GM18520 (cell line): ENCODE measurements around the gene FOXM1.
"Not testable (repeated sequence)": the region's sequence is repeated elsewhere in the genome, so short reads cannot be mapped to it uniquely, and the experiment has no call there.

Experiments
- ATAC-seq: cut with Tn5 transposase; IDR thresholded peaks from one replicate; pipeline ENCODE4 v1.9.1; 2021; ENCODE audit not compliant: unreplicated experiment

Gene FOXM1

DNA sequence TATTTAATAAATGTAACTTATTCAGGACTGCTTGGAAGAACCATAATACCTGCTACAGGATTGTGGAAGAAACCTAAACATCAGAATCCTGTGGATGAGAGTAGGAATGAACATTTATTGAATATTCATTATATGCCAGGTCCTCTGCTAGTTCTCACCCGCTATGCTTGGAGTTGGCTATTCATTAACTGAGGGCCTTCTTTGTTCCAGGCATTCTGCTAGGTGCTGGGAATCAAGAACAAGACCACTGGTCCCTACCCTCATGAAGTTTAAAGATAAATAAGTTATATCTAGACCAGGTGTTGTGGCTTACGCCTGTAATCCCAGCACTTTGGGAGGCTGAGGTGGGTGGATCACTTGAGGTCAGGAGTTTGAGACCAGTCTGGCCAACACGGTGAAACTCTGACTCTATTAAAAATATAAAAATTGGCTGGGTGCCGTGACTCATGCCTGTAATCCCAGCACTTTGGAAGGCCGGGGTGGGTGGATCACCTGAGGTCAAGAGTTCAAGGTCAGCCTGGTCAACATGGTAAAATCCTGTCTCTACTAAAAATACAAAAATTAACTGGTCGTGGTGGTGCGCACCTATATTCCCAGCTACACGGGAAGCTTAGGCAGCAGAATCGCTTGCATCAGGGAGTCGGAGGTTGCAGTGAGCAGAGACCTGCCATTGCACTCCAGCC is 9.9 kb upstream of the FOXM1 start:
- ATAC-seq: no peak

DNA sequence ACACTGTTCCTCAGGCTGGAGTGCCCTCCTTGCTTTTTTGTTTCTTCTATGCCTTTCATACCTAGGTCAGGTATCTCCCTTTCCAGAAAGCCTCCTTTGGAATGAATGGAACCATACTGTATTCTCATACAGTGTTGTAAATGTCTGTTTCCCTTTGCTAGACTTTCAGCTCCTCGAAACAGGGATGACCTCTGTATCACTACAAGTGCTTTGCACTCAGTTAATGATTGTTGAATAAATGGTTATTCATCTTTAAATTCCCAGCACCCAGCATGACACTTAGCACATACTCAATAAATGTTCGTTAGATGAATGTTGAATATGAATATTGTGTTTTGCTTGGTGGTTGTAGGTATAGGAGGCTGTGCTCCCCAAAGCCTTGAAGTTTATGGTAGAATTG is 7.8 kb upstream of the FOXM1 start:
- no peak for ATAC-seq

DNA sequence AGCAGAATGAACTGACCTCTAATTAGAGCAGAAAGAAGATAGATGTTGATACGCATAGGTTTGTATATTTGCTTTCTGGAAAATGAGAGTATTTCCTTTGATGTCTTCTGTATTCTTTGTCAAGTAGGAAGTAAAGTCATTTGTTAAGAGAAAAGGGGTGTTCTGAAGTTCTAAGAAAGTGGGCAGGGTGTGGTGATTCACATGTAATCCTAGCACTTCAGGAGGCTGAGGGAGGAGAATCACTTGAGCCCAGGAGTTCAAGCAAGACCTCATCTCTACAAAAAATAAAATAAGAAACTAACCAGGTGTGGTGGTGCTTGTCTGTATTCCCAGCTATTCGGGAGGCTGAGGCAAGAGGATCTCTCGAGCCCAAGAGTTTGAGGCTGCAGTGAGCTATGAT is 2.9 kb upstream of the FOXM1 start:
- ATAC-seq: no peak

DNA sequence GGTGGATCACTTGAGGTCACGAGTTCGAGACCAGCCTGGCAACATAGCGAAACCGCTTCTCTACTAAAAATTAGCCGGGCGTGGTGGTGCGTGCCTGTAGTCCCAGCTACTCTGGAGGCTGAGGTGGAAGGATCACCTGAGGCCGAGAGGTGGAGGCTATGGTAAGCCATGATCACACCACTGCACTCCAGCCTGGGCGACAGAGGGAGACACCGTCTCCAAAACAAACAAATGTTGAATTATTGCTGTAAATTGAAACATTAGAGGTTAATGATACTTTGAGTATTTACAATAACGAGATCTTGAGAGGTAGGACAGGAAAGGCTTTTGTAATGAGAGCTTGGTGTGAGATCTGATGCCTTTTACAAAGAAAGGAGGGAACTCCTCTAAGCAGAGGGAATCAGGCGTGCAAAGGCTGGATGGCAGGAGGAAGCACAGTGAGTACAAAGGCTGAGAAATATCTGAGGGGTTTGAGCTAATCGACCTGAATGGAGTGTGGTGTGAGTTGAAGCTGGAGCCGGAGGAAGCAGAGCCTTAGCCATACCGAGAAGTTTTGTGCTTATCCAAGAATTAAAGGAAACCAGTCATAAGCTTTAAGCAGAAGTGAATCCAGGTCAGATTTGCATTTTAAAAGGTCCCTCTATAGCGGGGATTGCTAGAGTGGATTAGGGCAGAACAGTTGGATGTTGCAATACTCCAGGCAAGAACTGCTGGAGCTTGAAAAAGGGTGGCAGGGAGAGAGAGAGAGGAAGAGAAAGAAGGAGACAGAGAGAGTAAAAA is 1.2 kb upstream of the FOXM1 start:
- no peak for ATAC-seq

DNA sequence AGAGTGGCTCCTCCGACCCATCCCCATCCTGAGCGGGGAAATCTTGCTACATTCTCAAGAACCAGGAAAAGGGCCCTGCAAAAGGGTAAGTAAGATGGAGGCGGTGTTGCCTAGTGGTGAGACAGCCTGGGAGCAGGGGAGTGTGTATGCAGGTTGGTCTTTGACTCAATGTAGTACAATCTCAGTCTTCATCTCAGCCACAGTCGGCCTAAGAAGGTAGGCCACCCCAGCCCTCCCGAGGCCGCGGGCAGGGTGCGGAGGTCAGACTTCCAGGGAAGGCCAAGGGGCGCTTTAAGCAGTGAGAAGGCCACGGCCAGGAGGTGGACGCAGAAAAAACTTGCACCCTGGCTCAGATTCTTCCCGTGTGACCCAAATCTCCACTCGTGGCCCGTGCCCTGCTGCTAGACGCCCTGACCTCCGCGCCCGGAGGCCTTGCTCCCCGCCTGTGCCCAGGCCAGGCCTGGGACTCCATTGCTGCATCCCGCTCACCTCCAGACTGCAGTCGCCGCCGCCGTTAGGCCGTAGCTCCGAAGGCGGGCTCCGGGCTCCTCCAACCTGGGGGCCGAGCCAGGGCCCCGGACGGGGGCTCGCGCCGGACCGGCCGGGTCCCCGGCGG is 435 bp downstream of the FOXM1 start:
- ATAC-seq: no peak

DNA sequence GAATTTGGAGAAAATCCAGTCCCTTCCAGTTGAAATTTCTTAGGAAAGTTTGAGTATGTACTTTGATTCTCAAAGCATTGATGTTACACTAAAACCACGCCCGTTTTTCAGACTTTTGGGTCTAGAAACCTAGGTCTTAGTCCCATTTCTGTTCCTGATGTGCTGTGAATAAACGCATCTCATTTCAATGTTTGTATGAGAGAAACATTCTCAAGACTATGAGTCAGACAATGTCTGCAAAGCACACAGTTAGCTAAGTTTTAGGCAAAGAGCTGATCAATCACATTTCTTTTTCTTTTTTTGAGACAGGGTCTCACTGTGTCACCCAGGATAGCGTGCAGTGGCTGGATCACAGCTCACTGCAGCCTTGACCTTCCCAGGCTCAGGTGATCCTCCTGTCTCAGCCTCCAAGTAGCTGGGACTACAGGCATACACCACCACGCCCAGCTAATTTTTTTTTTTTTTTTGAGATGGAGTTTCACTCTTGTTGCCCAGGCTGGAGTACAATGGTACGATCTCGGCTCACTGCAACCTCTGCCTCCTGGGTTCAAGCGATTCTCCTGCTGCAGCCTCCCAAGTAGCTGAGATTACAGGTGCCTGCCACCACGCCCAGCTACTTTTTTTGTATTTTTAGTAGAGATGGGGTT is 7.9 kb downstream of the FOXM1 start:
- ATAC-seq: not testable (repeated sequence)

DNA sequence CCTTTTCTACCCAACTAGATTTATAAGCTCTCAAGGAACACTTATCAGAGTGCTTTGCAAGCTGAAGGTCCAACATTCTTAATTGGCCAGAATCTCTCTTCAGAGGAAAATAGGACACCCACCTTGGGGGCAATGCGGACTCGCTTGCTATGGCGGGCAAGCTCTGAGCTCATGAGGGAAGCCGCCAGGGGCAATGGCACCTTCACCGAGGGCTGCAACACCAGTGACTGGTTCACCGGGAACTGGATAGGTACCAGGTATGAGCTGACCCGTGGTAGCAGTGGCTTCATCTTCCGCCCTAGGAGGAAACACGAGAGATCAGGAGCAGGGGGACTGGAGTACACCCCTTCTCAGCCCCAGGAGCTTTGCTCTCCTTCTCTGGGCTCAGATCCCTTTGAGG is 12.8 kb downstream of the FOXM1 start:
- no peak for ATAC-seq

DNA sequence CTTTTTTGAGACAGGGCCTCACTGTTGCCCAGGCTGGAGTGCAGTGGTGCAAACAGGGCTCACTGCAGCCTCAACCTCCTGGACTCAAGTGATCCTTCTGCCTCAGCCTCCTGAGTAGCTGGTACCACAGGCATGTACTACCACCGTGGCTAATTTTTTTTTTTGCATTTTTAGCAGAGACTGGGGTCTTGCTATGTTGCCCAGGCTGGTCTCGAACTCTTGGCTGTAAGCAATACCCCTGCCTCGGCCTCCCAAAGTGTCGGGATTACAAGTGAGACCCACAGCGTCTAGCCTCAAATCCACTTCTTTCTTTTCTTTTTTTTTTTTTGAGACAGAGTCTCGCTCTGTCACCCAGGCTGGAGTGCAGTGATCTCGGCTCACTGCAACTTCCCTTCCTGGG is 13.6 kb downstream of the FOXM1 start:
- not testable (repeated sequence) for ATAC-seq

DNA sequence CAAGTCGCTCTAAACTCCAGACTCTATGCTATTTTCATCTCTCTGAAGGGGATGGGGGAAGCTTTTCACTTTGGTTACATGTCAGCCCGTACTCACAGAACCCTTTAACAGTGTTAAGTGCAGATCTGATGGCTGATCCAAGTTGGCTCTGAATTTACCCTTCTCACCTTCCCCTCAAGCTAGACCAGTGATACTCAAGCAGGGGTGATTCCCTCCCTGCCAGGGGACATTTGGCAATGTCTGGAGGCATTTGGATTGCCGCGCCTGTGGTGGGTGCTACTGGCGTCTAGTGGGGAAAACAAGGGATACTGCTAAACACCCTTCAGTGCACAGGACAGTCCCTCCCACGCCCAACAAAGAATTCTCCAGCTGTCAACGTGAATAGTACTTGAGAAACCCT is 14.1 kb downstream of the FOXM1 start:
- no peak for ATAC-seq

DNA sequence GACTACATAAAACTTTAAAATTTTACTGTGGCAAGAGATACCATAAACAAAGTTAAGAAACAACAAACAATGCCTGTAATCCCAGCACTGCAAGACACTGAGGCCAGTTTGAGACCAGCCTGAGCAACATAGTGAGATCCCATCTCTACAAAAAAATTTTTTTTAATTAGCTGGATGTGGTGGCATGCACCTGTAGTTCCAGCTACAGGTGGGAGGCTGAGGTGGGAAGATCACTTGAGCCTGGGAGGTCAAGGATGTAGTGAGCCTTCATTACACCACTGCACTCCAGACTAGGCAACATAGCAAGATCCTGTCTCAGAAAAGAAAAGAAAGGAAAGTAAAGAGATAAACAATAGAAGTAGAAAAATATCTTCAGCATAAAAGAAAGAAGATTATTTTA is 16.8 kb downstream of the FOXM1 start:
- no peak for ATAC-seq

DNA sequence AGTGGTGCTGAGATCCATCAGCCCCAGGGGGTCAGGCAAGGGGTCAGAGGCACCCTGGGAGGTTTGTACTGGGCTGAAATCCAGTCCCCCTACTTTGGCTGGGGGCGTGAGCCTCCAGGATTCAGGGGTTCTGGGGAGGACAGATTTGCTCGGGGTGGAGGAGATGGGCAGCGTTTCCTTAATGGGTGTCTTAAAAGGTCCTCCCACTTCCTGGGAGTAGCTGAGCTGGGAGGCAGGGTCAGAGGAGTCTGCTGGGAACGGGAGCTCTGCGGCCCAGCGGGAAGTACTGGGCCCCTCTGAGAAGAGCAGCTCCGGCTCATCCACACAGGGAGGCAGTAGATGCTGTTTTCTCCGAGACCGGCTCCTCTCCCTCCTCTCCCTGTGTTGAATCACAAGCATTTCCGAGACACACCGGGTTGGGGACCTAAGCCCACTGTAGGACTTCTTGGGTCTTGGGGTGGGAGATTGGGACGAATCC is 18.0 kb downstream of the FOXM1 start:
- no peak for ATAC-seq

DNA sequence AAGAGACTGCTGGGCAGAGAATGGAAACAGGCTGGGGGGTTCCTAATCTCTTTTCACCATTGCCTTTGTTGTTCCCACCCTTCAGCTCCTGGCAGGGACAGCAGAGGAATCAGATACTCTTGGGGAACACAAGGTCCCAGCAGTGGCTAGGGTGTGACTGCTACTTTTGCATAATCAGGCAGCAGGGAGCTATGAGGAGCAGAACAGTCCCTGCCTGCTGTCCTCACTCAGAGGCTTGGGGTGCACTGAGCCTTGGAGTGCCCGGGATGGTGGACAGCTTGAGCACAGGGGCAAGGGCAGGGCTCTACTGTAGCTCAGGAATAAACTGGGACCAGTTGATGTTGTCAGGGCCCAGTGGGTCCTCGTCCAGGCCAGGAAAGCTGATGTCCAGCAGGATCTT is 18.6 kb downstream of the FOXM1 start:
- no peak for ATAC-seq

DNA sequence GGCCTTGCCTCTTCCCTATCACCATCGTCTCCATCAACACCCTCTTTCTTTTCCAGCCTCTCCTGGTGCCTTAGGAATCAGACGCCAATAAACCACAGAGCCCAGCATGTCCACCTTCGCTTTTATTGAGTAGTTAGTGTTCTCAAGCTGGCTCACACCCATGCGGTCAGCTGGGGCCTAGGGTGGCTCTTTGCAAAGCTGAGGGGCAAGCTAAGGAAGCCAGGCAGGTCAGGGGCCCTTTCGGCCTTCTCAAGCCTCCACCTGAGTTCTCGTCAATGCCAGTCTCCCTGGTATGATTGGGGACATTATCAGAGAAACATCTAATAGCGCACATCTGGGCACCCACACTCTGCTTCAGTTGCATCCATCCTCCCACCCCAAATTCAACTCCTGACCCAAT is 19.4 kb downstream of the FOXM1 start:
- ATAC-seq: no peak

DNA sequence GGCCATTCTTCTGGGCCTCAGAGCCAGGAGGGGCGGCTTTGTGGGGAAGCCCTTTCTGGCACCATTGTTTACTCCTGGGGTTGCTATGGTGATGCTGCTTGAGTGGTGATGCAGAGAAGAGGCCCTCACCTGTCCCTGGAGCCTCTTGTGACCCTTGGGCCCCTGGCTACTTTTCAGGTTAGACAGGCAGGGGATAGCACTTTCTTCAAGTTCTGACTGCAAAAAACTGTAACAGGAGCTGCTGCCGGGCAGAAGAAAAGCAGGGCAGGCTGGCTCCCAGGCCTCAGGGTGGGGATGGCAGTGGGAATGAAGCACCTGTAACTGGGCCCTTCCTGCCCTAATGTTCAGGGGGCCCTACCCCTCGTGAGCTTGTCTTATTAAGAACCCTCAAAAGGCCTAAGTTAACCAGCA is 19.9 kb downstream of the FOXM1 start, which contains the start of gene TEX52:
TSS of gene TEX52 (minus strand) at position 19 of the 411 bp plus-strand sequence. CDS start at position 6, 13 bp downstream.
- ATAC-seq: no peak

DNA sequence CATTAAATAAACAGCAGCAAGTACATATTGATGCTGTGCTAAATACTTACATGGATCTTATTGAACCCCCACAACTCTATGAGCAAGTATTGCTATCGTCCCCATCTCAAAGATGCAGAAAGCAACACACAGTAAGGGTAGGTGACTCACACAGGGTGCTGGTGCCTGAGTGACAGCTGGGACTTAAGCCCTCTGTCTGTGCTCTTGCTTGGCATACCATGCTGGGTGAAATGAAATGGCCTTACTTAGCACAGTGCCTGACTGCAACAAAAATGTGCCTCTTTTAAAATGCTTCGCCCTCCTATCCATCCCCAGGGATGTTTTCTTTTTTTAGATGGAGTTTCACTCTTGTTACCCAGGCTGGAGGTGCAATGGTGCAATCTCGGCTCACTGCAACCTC is 20.9 kb downstream of the FOXM1 start:
- ATAC-seq: no peak

DNA sequence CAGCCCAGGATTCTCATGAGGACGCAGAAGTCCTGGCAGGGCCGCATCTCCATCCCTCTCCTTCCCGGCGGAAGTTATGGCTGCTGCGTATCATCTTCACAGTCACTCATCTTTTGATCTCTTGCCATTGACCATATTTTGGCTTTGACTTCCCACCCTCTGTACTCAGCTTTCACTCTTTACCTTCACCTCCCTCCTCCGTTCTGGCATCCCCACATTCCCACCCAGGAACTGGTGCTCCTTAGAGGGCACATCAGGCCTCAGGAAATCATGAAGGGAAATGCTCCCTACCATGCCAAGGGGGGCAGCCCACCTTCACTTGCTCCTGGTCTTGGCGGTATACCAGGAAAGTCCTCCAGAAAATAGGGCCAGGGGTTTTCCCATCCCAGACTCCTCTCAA is 21.4 kb downstream of the FOXM1 start:
- no peak for ATAC-seq

DNA sequence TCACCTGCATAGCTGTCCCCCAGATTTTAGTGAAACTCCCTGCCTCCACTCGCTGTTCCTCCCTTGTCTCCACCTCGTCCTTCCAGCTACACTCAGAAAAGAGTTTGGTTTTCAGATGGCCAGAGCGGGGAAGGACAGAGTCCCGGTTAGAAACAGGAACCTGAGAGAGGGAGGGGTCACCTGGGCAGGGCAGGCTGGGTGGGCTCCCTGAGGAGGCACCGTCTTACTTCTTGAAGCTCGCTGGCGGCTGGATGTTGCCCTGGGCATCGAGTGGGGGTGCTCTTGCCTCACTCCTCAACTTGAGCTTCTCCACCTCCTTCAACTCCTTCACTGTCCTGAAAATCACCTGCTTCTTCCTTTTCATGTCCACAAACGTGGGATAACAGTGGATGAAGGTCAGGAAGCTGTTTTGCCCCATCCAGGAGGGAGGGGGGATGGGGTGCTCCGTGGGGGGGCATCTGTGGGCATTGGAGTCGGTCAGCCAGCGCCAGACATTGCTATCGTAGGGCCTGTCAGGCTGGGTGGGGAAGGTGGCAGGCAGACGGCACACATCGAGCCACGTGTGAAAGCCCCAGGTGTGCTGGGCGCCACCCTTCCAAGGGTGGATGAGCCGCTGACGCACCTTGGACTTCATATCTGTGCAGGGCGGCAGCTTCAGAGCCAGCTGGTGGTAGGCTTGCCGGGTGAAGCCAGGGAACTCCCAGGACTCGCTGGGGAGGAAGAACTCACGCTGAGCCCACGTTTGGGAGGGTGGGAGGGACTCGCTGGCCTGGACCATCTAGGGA is 22.1 kb downstream of the FOXM1 start:
- no peak for ATAC-seq

DNA sequence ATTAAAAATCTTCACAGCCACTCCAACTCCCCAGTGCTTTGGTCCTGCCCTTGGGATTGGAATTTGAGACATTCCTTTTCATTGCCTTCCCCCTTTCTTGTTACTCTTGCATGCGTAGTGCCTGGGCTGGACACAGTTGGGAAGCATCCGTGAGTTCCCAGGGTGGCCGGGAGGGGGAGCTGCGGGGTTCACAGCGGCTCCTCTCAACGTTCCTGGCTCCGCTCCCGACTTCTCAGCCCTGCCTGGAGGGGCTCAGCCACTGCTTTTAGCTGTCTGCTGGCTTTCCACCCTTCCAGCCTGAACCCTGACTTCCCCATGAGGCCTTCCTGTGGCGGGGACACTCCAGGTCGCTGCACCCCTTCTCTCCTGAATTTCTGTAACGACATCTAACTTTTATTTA is 23.3 kb downstream of the FOXM1 start:
- no peak for ATAC-seq

DNA sequence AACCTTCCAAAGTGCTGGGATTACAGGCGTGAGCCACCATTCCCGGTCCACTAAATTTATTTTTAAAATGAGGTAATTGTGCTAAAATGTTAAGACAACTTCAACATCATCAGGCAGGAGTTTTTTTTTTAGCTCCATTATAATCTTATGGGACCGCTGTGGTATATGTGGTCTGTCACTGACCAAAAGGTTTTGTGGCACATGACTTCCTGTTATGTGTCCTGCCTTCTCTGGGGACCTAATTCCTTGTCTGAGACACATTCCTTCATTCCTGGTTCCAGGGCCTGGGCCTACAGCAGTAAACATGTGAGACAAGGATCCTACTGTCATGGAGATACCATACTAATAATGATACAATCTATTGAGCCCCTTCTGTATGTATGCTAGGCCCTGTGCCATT is 25.0 kb downstream of the FOXM1 start:
- no peak for ATAC-seq

DNA sequence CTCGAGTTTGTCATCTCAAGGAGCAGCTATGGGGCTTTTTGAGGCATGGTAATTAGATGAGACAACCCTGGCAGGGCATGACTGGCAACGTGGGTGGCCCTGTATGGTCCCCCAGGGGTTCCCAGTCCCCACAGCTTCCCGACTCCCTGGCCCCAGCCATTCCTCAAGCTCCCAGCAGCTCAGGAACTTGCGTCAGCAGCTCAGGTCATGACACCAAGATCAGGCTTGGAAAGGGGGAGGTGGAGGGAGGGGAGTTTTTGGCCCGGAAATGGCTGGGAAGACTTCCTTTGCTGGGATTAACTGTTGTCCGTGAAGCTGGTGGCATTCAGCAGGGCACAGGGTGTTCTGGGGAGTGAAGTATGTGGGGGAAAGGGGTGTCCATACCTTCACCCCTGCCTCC is 31.7 kb downstream of the FOXM1 start:
- no peak for ATAC-seq

DNA sequence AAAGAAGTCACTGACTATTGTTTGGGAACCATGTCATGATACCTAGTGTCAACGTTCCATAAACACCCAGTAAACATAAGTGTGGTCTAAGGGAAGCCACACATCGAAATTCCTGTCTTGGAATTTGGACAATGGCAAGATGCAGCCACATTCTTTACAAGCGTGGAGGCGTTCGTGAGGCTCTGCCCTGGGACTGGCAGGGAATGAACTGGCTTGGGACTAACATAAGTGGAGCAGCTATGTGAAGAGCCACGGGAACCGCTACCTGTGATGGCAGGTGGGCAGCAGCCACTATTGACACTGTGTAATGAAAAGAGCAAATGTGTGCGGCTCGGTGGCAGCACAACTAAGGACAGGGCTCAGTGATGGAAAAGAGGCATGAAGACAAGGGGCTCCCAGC is 32.2 kb downstream of the FOXM1 start:
- ATAC-seq: no peak
